Parathyroid adenoma (tissue), 2 donors: Measurements from ENCODE around the gene SPTBN2.

ENCODE experiments used
- H2AFZ ChIP-seq: fragments of 300-600 bp; sonication (generic); one replicate; pipeline ENCODE4 v1.7.0; 2017; ENCODE audit warnings: antibody characterized with exemption, mild to moderate bottlenecking
- H3K27ac ChIP-seq: fragments of 300-600 bp; sonication (generic); one replicate; pipeline ENCODE4 v1.7.0; 2017
- H3K27me3 ChIP-seq: fragments of 300-600 bp; sonication (generic); one replicate; pipeline ENCODE4 v1.7.0; 2017; ENCODE audit warnings: low read length; ENCODE audit not compliant: control insufficient read depth, insufficient read depth
- H3K36me3 ChIP-seq: fragments of 300-600 bp; sonication (generic); one replicate; pipeline ENCODE4 v1.7.0; 2017; ENCODE audit warnings: low read length; ENCODE audit not compliant: control insufficient read depth, insufficient read depth
- H3K4me1 ChIP-seq: fragments of 300-600 bp; sonication (generic); one replicate; pipeline ENCODE4 v1.7.0; 2017; ENCODE audit warnings: control low read depth
- H3K4me2 ChIP-seq: fragments of 300-600 bp; sonication (generic); one replicate; pipeline ENCODE4 v1.7.0; 2017; ENCODE audit warnings: low read length
- H3K4me3 ChIP-seq: fragments of 300-600 bp; sonication (generic); one replicate; pipeline ENCODE4 v1.7.0; 2017; ENCODE audit warnings: low read depth, low read length
- H3K79me2 ChIP-seq: fragments of 300-600 bp; sonication (generic); one replicate; pipeline ENCODE4 v1.7.0; 2017; ENCODE audit warnings: control low read depth
- H3K9ac ChIP-seq: fragments of 300-600 bp; sonication (generic); one replicate; pipeline ENCODE4 v1.7.0; 2017; ENCODE audit warnings: mild to moderate bottlenecking
- H3K9me3 ChIP-seq: fragments of 300-600 bp; sonication (generic); one replicate; pipeline ENCODE4 v1.7.0; 2017; ENCODE audit warnings: low read length; ENCODE audit not compliant: control insufficient read depth
- TF ChIP-seq, protein P1 (sequence below): fragments of 300-600 bp; sonication (generic); IDR thresholded peaks from one replicate; pipeline ENCODE4 v1.7.0; 2017; ENCODE audit warnings: antibody characterized with exemption, mild to moderate bottlenecking
- donor health status: primary hyperparathyroidism.

SPTBN2 gene

GRCh38 chr11:66706989-66707388 is 22.0 kb downstream of the SPTBN2 start:
- H3K79me2 ChIP-seq = no peaks in the 10 kb centered on the region
- H3K27me3 ChIP-seq = no peaks in the 10 kb centered on the region
- no peaks in the 10 kb centered on the region for H3K4me1 ChIP-seq
- TF ChIP-seq, protein P1, sequence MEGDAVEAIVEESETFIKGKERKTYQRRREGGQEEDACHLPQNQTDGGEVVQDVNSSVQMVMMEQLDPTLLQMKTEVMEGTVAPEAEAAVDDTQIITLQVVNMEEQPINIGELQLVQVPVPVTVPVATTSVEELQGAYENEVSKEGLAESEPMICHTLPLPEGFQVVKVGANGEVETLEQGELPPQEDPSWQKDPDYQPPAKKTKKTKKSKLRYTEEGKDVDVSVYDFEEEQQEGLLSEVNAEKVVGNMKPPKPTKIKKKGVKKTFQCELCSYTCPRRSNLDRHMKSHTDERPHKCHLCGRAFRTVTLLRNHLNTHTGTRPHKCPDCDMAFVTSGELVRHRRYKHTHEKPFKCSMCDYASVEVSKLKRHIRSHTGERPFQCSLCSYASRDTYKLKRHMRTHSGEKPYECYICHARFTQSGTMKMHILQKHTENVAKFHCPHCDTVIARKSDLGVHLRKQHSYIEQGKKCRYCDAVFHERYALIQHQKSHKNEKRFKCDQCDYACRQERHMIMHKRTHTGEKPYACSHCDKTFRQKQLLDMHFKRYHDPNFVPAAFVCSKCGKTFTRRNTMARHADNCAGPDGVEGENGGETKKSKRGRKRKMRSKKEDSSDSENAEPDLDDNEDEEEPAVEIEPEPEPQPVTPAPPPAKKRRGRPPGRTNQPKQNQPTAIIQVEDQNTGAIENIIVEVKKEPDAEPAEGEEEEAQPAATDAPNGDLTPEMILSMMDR = no peak
- H2AFZ ChIP-seq = no peak overlapping the region
- no peaks in the 10 kb centered on the region for H3K36me3 ChIP-seq
- H3K4me3 ChIP-seq = no peak overlapping the region
- H3K27ac ChIP-seq = no peak overlapping the region
- no peak overlapping the region for H3K4me2 ChIP-seq
- no peak overlapping the region for H3K9ac ChIP-seq
- no peaks in the 10 kb centered on the region for H3K9me3 ChIP-seq

DNA sequence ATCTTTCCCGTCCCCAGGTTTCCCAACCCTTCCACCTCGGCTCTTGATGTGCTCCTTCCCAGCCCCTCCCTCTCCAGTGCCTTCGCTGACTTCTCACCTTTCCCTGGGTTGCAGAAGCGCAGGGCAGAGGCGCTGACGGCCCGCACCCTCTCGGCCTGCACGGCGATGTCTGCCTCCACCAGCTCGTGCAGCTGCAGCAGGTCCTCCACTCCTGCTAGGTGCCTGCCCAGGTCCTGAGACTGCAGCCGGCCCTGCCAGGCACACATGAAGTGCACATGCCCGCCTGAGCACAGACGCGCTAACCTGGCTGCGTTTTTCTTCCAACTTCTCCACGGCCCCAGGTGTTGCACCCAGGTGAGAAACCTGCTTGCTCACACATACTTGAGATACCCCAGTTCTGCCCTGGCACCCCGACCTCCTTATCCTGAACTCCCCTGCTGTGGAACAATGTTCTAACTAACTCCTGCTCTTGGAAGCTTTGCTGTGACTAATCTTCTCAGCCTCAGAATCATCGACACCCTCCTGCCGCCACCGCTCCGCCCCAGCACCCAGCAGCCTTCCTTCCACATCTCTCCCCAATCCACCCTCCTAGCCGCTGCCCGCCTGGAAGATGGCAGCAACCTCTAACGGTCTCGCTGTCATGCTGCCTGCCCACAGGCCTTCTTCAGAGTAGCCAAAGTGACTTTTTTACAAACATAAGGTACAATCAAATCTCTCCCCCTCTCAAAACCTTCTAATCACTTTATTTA is 23.3 kb downstream of the SPTBN2 start:
- no peaks in the 10 kb centered on the region for H3K4me1 ChIP-seq
- no peak overlapping the region for H3K27ac ChIP-seq
- no peak overlapping the region for H3K4me3 ChIP-seq
- no peak overlapping the region for H2AFZ ChIP-seq
- no peaks in the 10 kb centered on the region for H3K36me3 ChIP-seq
- H3K27me3 ChIP-seq = no peaks in the 10 kb centered on the region
- no peaks in the 10 kb centered on the region for H3K9me3 ChIP-seq
- TF ChIP-seq, protein P1 = no peak
- H3K4me2 ChIP-seq = no peak overlapping the region
- no peaks in the 10 kb centered on the region for H3K79me2 ChIP-seq
- H3K9ac ChIP-seq = no peak overlapping the region

DNA sequence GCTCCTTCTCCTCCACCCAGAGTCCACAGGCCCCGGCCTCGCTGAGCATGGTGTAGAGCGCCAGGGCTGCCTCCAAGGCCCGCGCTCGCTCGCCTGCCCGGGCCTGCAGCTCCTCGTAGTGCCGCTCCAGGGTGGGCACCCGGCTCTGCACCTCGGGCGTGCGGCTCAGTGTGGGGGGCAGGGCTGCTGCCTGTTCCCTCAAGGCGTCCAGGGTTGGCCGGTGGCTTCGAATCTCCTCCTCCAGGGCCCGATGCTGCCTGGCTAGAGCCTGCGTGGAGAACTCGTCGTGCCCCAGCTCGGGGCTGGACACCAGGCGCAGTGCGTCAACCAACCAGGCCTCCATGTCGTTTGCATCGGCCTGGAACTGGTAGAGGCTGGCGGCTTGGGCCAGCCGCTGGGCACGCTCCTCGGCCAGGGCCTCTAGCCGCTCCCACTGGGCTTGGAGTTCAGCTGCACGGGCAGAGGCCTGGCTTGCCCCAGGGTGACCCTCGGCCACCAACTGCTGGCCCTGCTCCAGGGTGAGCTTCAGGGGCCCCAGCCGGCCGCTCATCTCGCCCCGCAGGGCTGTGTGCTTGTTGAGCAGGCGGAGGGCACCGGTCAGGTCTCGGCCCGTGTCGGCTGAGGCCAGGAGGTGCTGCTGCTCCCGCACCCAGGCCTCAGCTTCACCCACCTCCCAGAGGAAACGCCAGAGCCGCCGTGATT is 24.2 kb downstream of the SPTBN2 start:
- no peaks in the 10 kb centered on the region for H3K27me3 ChIP-seq
- no peak overlapping the region for H3K9ac ChIP-seq
- H3K79me2 ChIP-seq = no peaks in the 10 kb centered on the region
- no peak overlapping the region for H3K27ac ChIP-seq
- no peaks in the 10 kb centered on the region for H3K9me3 ChIP-seq
- H3K4me3 ChIP-seq = no peak overlapping the region
- no peaks in the 10 kb centered on the region for H3K36me3 ChIP-seq
- H3K4me2 ChIP-seq = no peak overlapping the region
- H3K4me1 ChIP-seq = no peaks in the 10 kb centered on the region
- TF ChIP-seq, protein P1 = no peak
- no peak overlapping the region for H2AFZ ChIP-seq

- H3K27ac ChIP-seq = no peak overlapping the region
- H3K79me2 ChIP-seq = no peaks in the 10 kb centered on the region
- no peak overlapping the region for H3K4me2 ChIP-seq
- H3K9ac ChIP-seq = no peak overlapping the region
- no peak overlapping the region for H3K4me3 ChIP-seq
- no peaks in the 10 kb centered on the region for H3K4me1 ChIP-seq
- no peaks in the 10 kb centered on the region for H3K27me3 ChIP-seq
- TF ChIP-seq, protein P1 = no peak
- no peaks in the 10 kb centered on the region for H3K36me3 ChIP-seq
- H2AFZ ChIP-seq = no peak overlapping the region
- H3K9me3 ChIP-seq = no peaks in the 10 kb centered on the region
Observed at GRCh38 chr11:66701432-66702240, 27.4 kb downstream of the SPTBN2 start.
